Urinary bladder (tissue), 4 donors: ENCODE data around the gene ABCC6. TPM values are rescaled to one million over a fixed set of nuclear protein-coding genes. Genes with fewer than 3 reads are reported as not detected.
"Not testable (repeated sequence)": the region's sequence is repeated elsewhere in the genome, so short reads cannot be mapped to it uniquely, and the experiment has no call there.

Experiments
- DNase-seq: peaks from one replicate; pipeline ENCODE4 v3.0.0-alpha.2; 2015; ENCODE audit errors: extremely low spot score
- H3K27ac ChIP-seq: one replicate; pipeline ENCODE4 v1.5.1; 2013; ENCODE audit warnings: low read depth, mild to moderate bottlenecking, moderate library complexity
- H3K36me3 ChIP-seq: one replicate; pipeline ENCODE4 v1.6.1; 2013; ENCODE audit warnings: mild to moderate bottlenecking, moderate library complexity; ENCODE audit not compliant: insufficient read depth
- H3K4me1 ChIP-seq: one replicate; pipeline ENCODE4 v1.6.1; 2013; ENCODE audit warnings: mild to moderate bottlenecking, moderate library complexity; ENCODE audit not compliant: insufficient read depth
- H3K4me3 ChIP-seq: one replicate; pipeline ENCODE4 v1.5.1; 2013; ENCODE audit warnings: low read depth, low read length
- WGBS: extraction: QIAGEN DNeasy Blood & Tissue Kit; methylation state at CpG from one replicate; pipeline ENCODE4 v1.1.7; 2013; 5-methylcytosine and 5-hydroxymethylcytosine counted together
- polyA plus RNA-seq: library from polyadenylated mRNA; stranded (reverse); fragments of 200-250 nt; gene quantifications from one replicate; pipeline ENCODE4 v1.2.3, GENCODE V29; 2013
- total RNA-seq: library from RNA; depleted of rRNA; stranded (reverse); fragments of >200 nt; gene quantifications from one replicate; pipeline ENCODE4 v1.2.3, GENCODE V29; 2014
- donor health status: healthy with polysubstance abuse.
- donor health status: healthy.

The ABCC6 gene
- total RNA-seq: 2.8 TPM
- 0.41 TPM for polyA plus RNA-seq

DNA sequence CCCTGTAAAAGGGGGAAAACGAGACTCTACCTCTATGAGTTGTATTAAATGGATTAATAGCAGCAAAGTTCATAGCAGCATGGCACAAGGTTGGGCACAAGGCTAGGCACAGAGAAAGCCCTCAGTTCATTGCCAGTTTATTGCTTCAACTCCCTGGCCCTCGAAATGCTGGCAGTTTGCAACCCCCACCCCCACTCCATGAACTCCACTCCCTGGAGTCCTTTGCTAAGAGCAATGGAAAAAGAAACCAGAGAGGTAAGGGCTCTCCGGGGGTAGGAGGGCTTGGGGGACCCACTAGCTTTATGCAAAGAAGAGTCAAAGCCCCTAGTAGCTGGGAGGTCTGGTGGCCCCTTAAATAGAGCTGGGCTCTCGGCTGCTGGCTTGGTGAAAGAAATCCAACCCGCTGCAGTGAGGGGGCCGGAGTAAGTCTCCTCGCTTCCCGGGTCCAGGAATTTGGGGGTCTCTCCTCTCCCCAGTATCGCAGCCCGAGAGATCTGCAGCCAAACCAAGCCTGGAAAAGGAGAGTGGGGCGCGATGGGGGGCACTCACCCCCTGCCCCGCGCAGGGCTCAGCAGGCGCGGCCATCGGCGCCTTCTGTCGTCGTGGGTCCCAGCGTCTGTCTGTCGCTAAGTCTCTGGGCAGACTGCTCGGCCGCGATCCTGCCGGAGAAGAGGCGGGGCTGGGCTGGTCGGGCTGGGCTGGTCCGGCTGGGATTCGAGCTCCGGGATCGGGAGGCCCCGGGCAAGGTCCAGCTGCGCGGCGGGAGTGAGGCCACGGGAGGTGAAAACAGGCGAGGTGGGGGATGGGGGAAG lies at the start of gene ABCC6:
Gene ABCC6, minus strand, starts transcription at position 645 of the 812 bp plus-strand sequence. Its CDS starts 60 bp downstream, at position 585.
- H3K4me3 ChIP-seq: not testable (repeated sequence)

DNA sequence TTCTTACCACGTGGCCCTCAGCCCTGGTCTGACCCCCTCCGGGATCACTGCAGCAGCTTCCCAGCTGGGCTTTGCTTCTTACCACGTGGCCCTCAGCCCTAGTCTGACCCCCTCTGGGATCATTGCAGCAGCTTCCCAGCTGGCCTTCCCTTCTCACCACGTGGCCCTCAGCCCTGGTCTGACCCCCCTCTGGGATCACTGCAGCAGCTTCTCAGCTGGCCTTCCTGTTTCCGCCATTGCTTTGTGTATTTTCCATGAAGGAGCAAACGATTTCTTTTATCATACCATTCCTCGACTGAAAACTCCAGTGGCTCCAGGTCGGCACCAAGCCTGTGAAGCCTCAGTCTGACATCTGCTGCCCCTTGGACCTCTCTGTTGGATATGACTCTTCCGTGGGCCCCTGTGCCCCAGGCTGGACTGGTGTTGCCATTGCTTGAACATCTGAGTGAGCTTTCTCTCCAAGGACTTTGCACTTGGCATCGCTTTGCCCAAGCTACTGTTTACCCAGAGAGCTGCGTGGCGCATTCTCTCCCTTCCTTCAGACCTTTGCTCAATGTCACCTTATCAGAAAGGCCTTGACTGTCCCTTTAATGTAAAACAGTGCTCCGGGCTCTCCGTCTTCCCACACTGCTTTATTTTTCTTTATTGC lies 49.4 kb upstream of the ABCC6 start:
- DNase-seq, H3K27ac ChIP-seq: not testable (repeated sequence)
- 54% methylated on average over 4 of the region's 14 CpGs for WGBS

More for the DNA sequence above, at the start of gene ABCC6:
- 5% methylated on average over 18 of the region's 38 CpGs for WGBS
- not testable (repeated sequence) for H3K4me1 ChIP-seq, DNase-seq, H3K27ac ChIP-seq, H3K36me3 ChIP-seq

DNA sequence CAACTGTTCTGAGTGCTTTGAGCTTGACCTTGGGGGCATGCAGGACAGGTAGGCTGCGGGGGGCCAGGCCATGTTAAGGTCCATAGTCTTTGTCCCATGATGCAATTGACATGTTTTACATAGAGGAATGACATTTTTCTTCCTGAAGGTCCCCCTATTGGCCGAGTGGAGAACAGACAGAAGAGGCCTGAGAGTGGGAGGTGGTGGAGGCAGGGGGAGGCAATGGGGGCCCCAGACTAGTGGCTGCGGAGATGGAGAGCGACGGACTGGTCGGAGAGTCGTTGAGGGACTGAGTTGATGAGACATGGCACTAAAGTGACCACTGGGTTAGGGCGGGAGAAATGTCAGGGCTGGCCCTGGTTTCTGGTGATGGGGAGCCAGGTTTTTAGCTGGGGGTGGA lies 48.4 kb upstream of the ABCC6 start:
- H3K4me1 ChIP-seq, DNase-seq, H3K27ac ChIP-seq, H3K36me3 ChIP-seq, H3K4me3 ChIP-seq: not testable (repeated sequence)
- no CpG with 5 or more reads among the region's 8 CpGs for WGBS

More for the DNA sequence above, 49.4 kb upstream of the ABCC6 start:
- not testable (repeated sequence) for H3K4me1 ChIP-seq, H3K4me3 ChIP-seq, H3K36me3 ChIP-seq

DNA sequence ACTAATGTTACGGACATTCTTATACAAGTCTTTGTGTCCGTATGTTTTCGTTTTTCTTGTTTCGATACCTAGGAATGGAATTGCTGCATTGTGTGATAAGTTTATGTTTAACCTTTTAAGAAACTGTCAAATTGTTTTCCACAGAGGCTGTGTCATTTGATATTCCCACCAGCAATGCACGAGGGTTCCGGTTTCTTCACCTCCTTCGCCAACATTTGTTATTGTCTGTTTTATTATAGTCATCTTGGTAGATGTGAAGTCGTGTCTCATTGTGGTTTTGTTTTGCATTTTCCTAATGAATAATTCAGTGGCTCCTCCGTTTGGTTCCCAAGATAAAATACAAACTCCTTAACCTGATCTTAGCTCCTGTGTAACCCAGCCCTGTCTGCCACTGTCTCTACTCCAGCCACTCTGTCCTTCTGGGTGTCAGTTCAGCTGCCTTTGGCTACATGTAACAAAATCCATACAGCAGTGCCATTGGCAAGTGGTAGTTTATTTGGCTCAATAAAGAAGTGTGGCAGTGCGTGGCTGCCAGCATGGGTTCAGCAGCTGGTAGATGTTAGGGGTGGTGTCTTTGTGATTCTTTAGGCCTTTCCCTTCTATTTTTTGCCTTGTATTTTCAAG lies 45.0 kb upstream of the ABCC6 start:
- H3K27ac ChIP-seq, DNase-seq, H3K36me3 ChIP-seq, H3K4me3 ChIP-seq, H3K4me1 ChIP-seq: not testable (repeated sequence)
- WGBS: 97% methylated on average over 9 of the region's 10 CpGs

DNA sequence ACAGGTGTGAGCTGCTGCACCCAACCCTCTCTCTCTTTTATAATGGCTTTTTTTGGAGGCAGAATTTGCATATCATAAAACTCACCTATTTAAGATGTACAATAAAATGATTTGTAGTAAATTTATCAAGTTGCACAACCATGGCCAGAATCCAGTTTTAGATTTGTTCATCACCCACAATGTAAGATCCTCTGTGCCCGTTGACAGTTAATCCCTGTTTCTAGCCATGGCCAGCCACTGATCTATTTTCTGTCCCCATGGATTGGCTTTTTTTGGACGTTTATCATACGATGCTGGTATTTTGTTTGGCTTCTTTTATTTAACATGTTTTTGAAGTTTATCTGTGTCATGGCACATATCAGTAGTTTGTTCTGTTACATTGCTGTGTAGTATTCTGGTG lies 44.4 kb upstream of the ABCC6 start:
- H3K27ac ChIP-seq, H3K36me3 ChIP-seq, DNase-seq, H3K4me1 ChIP-seq, H3K4me3 ChIP-seq: not testable (repeated sequence)
- no CpG with 5 or more reads among the region's 3 CpGs for WGBS

DNA sequence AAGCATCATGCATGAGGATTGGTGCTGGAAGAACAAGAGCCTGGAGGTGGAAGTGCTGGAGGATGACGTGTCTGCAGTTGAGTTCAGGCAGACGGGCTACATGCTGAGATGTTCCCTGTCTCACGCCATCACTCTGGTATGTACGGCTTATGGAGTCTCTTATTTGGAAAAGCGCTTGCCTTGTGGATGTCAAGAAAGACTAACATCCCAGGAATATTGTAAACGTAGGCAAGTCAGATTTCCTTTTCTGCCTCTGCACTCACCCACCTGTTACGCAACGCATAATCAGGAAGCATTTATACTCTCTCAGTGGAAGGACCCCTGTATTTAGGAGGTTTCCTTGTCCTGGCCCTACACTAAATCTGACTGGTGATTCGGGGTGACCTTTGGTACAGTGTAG lies 41.8 kb upstream of the ABCC6 start:
- not testable (repeated sequence) for H3K4me3 ChIP-seq, H3K36me3 ChIP-seq, H3K27ac ChIP-seq, DNase-seq, H3K4me1 ChIP-seq
- 83% methylated on average over 7 of the region's 9 CpGs for WGBS

DNA sequence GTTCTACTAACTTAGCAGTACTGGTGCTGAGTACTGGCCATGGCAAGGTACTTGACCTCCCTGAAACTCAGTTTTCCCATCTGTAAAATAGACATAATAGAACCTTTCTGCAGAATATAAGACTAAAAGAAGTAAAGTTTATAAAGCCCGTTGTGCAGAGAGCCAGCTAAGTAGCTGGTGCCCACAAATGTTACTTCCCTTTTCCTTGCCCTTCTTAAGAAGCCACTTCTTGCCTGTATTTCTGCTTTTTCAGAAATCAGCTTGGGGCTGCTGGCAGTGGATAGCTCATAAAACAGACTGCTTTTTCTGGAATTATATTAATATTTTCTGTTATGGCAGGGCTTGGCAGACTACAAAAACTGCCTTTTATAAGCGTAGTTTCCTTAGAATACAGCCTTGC lies 40.7 kb upstream of the ABCC6 start:
- WGBS: 69% methylated on average over 1 of the region's 2 CpGs
- H3K36me3 ChIP-seq, H3K27ac ChIP-seq, DNase-seq, H3K4me3 ChIP-seq, H3K4me1 ChIP-seq: not testable (repeated sequence)

DNA sequence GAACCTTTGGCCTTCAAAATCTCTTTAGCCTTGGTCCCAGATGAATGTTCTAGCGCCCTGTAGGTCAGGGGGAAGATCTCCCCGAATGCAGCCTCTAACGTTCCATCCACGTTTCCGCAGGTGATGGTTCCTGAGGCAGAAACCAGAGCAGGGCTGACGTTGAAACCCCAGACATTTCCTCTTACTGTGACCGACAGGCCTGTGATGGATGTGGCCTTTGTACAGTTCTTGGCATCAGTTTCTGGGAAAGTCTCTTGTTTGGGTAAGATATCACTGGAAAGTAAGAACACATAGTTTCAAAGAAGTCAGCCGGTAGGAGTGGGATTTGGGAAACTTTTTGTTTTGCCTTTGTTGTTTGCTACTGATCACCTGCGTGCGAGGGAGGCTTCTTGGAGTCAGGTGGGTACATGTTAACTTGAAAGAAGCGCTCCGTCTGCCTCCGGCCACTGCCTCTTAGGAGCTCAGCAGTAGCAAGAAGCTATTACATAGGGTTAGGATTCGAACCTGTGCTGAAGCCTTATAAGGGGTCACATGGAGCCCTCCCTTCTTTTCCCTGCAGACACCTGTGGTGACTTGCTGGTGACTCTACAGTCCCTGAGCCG lies 39.8 kb upstream of the ABCC6 start:
- not testable (repeated sequence) for H3K4me1 ChIP-seq, H3K27ac ChIP-seq, H3K4me3 ChIP-seq, H3K36me3 ChIP-seq, DNase-seq
- WGBS: 86% methylated on average over 13 of the region's 15 CpGs

DNA sequence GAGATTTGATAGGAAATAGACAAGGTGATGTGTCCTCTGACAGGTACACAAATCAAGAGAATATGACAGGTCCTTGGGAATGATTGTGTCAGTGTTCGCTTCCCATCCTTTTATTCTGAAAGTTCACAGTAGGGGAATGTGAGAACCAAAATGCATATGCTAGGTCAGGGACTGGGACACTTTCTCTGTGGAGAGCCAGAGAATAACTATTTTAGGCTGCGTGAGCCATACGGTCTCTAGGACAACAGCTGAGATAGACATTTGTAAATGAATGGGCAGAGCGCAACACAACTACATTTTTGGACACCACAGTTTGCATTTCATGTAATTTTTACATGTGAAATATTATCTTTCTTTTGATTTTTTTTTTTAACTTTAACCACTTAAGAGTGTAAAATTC lies 36.7 kb upstream of the ABCC6 start:
- H3K4me3 ChIP-seq, DNase-seq, H3K4me1 ChIP-seq, H3K36me3 ChIP-seq, H3K27ac ChIP-seq: not testable (repeated sequence)
- WGBS: no CpG with 5 or more reads among the region's 4 CpGs

DNA sequence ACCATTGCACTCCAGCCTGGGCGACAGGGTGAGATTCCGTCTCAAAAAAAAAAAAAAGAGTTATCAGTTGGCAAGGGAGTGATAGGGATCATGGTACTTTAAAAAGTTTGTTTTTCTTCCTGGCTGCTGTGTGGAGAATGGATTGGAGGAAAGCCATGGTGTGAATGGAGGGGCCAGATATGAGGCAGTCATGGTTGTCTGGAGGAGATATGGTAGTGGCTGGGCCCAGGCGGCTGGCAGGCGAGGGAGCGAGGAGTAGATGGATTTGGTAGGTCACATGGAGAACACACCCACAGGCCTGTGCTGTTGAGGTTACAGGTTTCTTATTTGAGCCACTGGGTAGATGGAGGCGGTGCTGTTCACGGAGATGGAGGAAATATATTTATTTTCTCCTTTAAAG lies 35.5 kb upstream of the ABCC6 start:
- H3K4me3 ChIP-seq, H3K36me3 ChIP-seq, DNase-seq, H3K27ac ChIP-seq, H3K4me1 ChIP-seq: not testable (repeated sequence)
- WGBS: 79% methylated on average over 7 of the region's 7 CpGs

DNA sequence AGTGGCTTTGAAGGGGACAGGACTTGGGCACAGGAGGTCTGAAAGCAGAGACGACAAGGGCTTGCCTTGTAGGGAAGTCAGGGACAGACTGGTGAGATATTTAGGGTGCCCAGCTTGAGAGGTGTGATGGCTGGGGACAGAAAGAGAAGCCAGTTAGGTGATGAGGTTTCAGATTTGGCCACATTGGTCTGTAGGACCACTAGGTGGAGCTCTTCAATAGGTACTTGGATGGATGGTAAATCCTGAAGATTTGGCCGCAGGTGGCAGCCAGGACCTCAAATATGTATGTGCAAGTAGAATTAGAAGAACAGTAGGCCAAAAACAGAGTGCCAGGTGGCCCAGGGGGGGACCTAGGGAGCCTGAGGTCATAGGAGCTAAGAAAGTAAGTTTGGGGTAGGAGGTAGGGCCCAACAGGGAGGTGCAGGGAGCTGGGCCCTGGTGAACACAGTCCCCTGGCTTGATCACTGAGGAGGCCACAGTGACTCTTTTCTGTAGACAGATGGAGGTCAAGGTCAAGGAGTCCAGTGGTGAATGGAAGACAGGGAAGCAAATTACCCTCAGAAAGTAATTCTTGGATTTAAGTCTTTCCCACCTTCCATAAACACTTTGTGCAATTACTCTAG lies 34.1 kb upstream of the ABCC6 start:
- H3K4me3 ChIP-seq, DNase-seq, H3K36me3 ChIP-seq, H3K4me1 ChIP-seq, H3K27ac ChIP-seq: not testable (repeated sequence)
- WGBS: 47% methylated on average over 2 of the region's 2 CpGs

DNA sequence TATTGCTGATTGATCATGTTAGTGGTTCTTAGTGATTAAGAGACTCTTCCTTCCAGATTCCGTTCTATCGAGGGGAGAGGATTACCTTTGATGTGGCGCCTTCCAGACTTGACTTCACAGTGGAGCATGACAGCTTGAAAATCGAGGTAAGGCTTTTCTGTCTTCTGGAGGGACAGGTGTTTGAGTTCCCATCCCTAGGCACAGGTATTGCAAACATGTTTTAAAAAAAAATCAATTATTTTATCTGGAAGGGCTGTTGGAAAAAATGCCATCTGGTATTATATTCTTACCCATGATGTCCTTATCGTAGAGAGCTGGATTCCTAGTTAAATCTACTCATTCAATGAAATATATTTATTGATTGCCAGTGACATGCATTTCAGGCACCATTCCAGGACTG lies 29.1 kb upstream of the ABCC6 start:
- H3K4me3 ChIP-seq, DNase-seq, H3K27ac ChIP-seq, H3K4me1 ChIP-seq, H3K36me3 ChIP-seq: not testable (repeated sequence)
- WGBS: no CpG with 5 or more reads among the region's 5 CpGs

DNA sequence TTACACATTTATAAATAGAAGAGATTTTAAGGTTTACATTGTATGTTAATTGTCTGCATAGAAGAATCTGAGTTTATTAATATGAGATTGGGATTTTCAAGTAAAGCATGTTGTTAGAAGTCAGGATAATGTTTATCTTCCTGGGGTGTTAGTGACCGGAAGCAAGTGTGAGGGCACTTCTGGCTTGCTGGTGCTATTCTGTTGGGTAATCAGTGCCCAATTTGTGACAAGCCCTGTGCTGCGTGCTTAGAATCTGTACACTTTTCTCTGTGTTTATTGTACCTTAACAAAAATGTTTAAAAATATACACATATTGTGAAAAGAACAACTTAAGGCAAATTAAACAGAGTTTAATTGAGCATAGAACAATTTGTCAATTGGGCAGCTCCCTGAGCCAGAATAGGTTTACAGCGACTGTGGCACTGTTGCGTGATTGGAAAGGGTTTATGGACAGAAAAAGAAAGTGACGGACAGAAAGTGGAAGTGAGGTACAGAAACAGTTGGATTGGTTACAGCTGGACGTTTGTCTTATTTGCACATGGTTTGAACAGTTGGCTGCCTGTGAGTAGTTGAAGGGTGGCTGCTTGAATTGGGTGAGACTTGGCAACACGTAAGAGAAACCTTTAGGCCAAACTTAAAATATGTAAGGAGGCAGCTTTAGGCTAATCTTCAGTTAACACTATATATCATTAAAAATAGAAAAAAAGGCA lies 26.5 kb upstream of the ABCC6 start:
- H3K4me3 ChIP-seq, H3K36me3 ChIP-seq, DNase-seq, H3K4me1 ChIP-seq, H3K27ac ChIP-seq: not testable (repeated sequence)
- 94% methylated on average over 3 of the region's 7 CpGs for WGBS
